Mesenchymal stem cell (in vitro differentiated cells and primary cell): ENCODE data around the gene KLF7.
A peak's percentile ranks its signal among the peaks of the same experiment; 100 is the strongest.

ENCODE experiments used
- DNase-seq: peaks from one replicate; pipeline ENCODE4 v3.0.0-alpha.2; 2013
- H2AFZ ChIP-seq: one replicate; pipeline ENCODE4 v1.6.1; 2013; ENCODE audit warnings: low read depth, mild to moderate bottlenecking, control low read depth, inconsistent platforms, low read length, moderate library complexity
- H2AK5ac ChIP-seq: 2 replicates; pipeline ENCODE4 v1.6.1; 2013; ENCODE audit warnings: low read length, moderate library complexity, mild to moderate bottlenecking, inconsistent platforms; ENCODE audit not compliant: severe bottlenecking
- H2BK120ac ChIP-seq: one replicate; pipeline ENCODE4 v1.6.1; 2013; ENCODE audit warnings: low read depth, mild to moderate bottlenecking, inconsistent platforms, low read length, moderate library complexity
- H2BK12ac ChIP-seq, 2 experiments: one replicate each; pipeline ENCODE4 v1.6.1; 2013; ENCODE audit warnings: inconsistent platforms in 2 of 2, low read length in 2 of 2, mild to moderate bottlenecking in 2 of 2, moderate library complexity in 2 of 2, control low read depth in 1 of 2
- H2BK15ac ChIP-seq: one replicate; pipeline ENCODE4 v1.6.1; 2013; ENCODE audit warnings: mild to moderate bottlenecking, low read depth, inconsistent platforms; ENCODE audit not compliant: poor library complexity, severe bottlenecking
- H2BK5ac ChIP-seq: 2 replicates; pipeline ENCODE4 v1.6.1; 2013; ENCODE audit warnings: low read depth, mild to moderate bottlenecking, low read length, control low read depth, inconsistent platforms; ENCODE audit not compliant: poor library complexity, severe bottlenecking
- H3K14ac ChIP-seq, 2 experiments: one replicate each; pipeline ENCODE4 v1.6.1; 2013; ENCODE audit warnings: inconsistent platforms in 2 of 2, low read length in 2 of 2, control low read depth in 1 of 2, mild to moderate bottlenecking in 1 of 2, moderate library complexity in 1 of 2
- H3K18ac ChIP-seq, 2 experiments: one replicate each; pipeline ENCODE4 v1.6.1; 2013; ENCODE audit warnings: inconsistent platforms in 2 of 2, low read length in 2 of 2, control low read depth in 1 of 2, low read depth in 1 of 2, mild to moderate bottlenecking in 1 of 2
- H3K23ac ChIP-seq, 2 experiments: one replicate each; pipeline ENCODE4 v1.6.1; 2013; ENCODE audit warnings: inconsistent platforms in 2 of 2, low read length in 2 of 2, mild to moderate bottlenecking in 2 of 2, moderate library complexity in 2 of 2, control low read depth in 1 of 2
- H3K27ac ChIP-seq: 2 replicates; pipeline ENCODE4 v1.5.1; 2013; ENCODE audit warnings: mild to moderate bottlenecking, moderate library complexity, low read length, control low read depth, inconsistent platforms; ENCODE audit not compliant: poor library complexity, severe bottlenecking
- H3K27me3 ChIP-seq, 2 experiments: 2 replicates each; pipeline versions ENCODE4 v1.6.1 to v1.7.0; 2013; ENCODE audit warnings: low read length in 2 of 2, mild to moderate bottlenecking in 2 of 2, moderate library complexity in 2 of 2, control low read depth in 1 of 2, inconsistent platforms in 1 of 2; ENCODE audit not compliant: control insufficient read depth in 1 of 2, insufficient read depth in 1 of 2
- H3K36me3 ChIP-seq, 2 experiments: 2 replicates each; pipeline versions ENCODE4 v1.6.1 to v1.7.0; 2013; ENCODE audit warnings: low read length in 2 of 2, control low read depth in 1 of 2, inconsistent platforms in 1 of 2, low read depth in 1 of 2, mild to moderate bottlenecking in 1 of 2; ENCODE audit not compliant: insufficient read depth in 2 of 2, control insufficient read depth in 1 of 2
- H3K4ac ChIP-seq, 2 experiments: one replicate each; pipeline ENCODE4 v1.6.1; 2013; ENCODE audit warnings: inconsistent platforms in 2 of 2, low read length in 2 of 2, mild to moderate bottlenecking in 2 of 2, moderate library complexity in 2 of 2, control low read depth in 1 of 2, low read depth in 1 of 2
- H3K4me1 ChIP-seq: 2 replicates; pipeline ENCODE4 v1.6.1; 2013; ENCODE audit warnings: low read depth, low read length, control low read depth; ENCODE audit not compliant: control insufficient read depth, insufficient read depth
- H3K4me2 ChIP-seq: 2 replicates; pipeline ENCODE4 v1.6.1; 2013; ENCODE audit warnings: low read length, mild to moderate bottlenecking, inconsistent platforms; ENCODE audit not compliant: poor library complexity, severe bottlenecking
- H3K4me3 ChIP-seq, 2 experiments: 2 replicates each; pipeline versions ENCODE4 v1.5.1 to v1.7.0; 2013; ENCODE audit warnings: low read length in 2 of 2, mild to moderate bottlenecking in 2 of 2, control low read depth in 1 of 2, low read depth in 1 of 2; ENCODE audit not compliant: insufficient read depth in 1 of 2
- H3K79me1 ChIP-seq: replicated peaks from 2 replicates; pipeline ENCODE4 v1.6.1; 2013; ENCODE audit warnings: mild to moderate bottlenecking, control low read depth, low read length, inconsistent platforms; ENCODE audit not compliant: poor library complexity, severe bottlenecking
- H3K9ac ChIP-seq: 2 replicates; pipeline ENCODE4 v1.7.0; 2013; ENCODE audit warnings: mild to moderate bottlenecking, low read length, moderate library complexity
- H3K9me3 ChIP-seq: 2 replicates; pipeline ENCODE4 v1.7.0; 2013; ENCODE audit warnings: mild to moderate bottlenecking, low read length; ENCODE audit not compliant: control insufficient read depth
- H4K8ac ChIP-seq: one replicate; pipeline ENCODE4 v1.6.1; 2013; ENCODE audit warnings: inconsistent platforms, mild to moderate bottlenecking, low read length, moderate library complexity
- H4K91ac ChIP-seq: one replicate; pipeline ENCODE4 v1.6.1; 2013; ENCODE audit warnings: mild to moderate bottlenecking, low read length, inconsistent platforms
- WGBS: methylation state at CpG from one replicate; pipeline ENCODE4 v1.1.7; 2013; ENCODE audit warnings: mixed read lengths; 5-methylcytosine and 5-hydroxymethylcytosine counted together

KLF7 gene

DNA sequence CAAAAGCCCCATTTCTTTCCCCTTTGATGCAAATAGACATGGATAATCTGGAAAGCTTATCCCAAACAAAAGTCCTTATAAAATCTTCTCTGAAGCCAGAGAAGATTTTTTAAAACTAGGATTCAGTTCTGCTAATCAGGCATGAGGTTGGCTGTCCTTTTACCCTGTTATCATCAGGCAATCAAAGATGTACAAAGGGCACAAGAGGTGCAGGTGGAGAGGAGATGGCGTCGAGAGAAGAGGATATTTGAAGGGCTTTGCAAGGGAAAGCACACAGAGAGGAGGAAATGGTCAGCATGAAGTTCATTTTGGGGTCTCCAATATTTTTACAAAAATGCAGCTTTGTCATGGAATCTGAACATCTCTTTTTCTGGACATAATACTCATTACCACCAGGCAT is 88.5 kb downstream of the KLF7 start:
- WGBS: 100% methylated on average over 2 of the region's 2 CpGs
- H3K9me3 ChIP-seq: no peaks in the 10 kb centered on the region
- H3K27ac ChIP-seq: no peak overlapping the region

DNA sequence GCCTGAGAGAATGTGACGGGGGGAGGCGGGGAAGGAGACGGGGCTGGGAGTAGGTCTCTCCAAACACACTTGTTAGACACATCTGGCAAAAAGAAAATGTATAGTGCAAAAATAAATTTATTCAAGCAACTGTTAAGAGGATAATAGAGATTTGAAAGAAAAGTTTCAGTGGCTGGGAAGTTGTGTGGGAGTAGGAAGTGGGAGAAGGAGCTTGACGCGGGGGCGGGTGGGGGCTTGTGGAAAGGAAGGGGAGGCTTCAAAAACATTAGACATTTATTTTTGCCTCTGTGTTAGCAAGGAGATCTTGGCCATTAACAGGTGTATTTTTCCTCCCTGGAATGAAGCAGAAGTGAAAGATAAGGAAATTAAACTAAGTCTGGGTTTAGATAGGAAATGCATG is 90.3 kb downstream of the KLF7 start:
- Histone ChIP-seq H4K8ac (no peak overlapping the region), H2BK15ac (no peak overlapping the region), H4K91ac (no peak overlapping the region), H3K4me2 (no peak overlapping the region), H2BK5ac (no peak overlapping the region), H2BK12ac (no peak overlapping the region), H2AFZ (no peak overlapping the region), H3K18ac (no peak overlapping the region), H3K4me3 (no peak overlapping the region), H3K27ac (no peak overlapping the region), H3K36me3 (peaks cover 19 to 38% of the 10 kb centered on the region in 2 experiments), H3K14ac (no peak overlapping the region), H2BK120ac (no peak overlapping the region), H3K27me3 (no peaks in the 10 kb centered on the region), H3K4ac (no peak overlapping the region), H3K23ac (no peak overlapping the region), H2AK5ac (no peak overlapping the region), H3K79me1 (peaks cover 19% of the 10 kb centered on the region), H3K9ac (no peak overlapping the region), H3K9me3 (no peaks in the 10 kb centered on the region), H3K4me1 (peaks cover 2% of the 10 kb centered on the region)
- WGBS: 86% methylated on average over 6 of the region's 6 CpGs
- no peak for DNase-seq

More for the DNA sequence above, 88.5 kb downstream of the KLF7 start:
- Histone ChIP-seq H2BK12ac (no peak overlapping the region), H3K18ac (no peak overlapping the region), H2BK15ac (no peak overlapping the region), H3K79me1 (peaks cover 22% of the 10 kb centered on the region), H3K9ac (no peak overlapping the region), H3K27me3 (no peaks in the 10 kb centered on the region), H2BK120ac (no peak overlapping the region), H3K4me3 (no peak overlapping the region), H2AK5ac (no peak overlapping the region), H3K4me1 (peaks cover 2% of the 10 kb centered on the region), H4K91ac (no peak overlapping the region), H3K14ac (no peak overlapping the region), H3K4me2 (no peak overlapping the region), H3K36me3 (peaks cover 31 to 56% of the 10 kb centered on the region in 2 experiments), H3K4ac (no peak overlapping the region), H2BK5ac (no peak overlapping the region), H3K23ac (no peak overlapping the region), H2AFZ (no peak overlapping the region), H4K8ac (no peak overlapping the region)
- no peak for DNase-seq

DNA sequence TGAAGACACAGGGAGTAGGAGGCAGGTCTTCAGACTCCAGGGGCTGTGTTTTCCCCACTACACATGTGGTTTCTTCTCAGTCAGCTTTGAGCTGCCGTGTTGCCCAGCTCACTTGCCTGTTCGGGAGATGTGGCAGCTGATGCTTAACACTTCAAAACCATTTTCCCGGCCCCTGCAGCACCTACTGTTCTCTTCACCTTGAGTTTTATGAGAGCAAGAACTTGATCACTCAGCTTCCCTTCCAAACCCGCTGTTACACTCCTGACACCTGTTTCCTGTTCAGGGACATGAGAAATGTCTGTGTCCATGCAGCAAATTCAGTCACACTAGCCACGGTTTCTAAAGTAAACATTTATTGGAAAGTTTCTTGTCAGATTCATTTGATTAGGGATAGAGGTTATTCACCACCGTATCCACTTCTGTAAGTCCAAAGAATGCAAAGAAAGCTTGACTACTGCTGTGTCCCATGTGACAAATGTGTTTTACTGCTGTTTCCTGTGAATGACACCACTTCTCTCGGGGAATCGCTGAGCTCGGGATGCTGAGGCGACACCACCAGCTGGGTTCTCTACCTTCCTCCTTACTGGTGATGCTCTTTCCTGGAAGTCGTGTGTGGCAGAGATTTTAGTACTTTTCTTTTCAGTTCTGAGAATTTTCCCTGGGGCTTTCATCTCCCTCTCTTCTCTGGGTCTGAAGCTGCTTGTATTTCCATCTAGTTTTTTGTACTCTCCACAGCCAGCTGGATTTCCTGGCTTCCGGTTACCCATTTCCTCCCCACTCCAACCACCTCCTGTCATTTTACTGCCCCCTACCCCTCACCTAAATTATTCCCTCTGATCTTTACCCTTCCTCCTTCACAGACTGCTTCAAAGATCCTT is 91.7 kb downstream of the KLF7 start:
- Histone ChIP-seq H3K9ac (peak overlapping the region; percentile 53), H3K27me3 (no peaks in the 10 kb centered on the region), H2BK12ac (no peak overlapping the region), H3K4me1 (peaks cover 2% of the 10 kb centered on the region), H4K91ac (no peak overlapping the region), H3K14ac (no peak overlapping the region), H3K9me3 (no peaks in the 10 kb centered on the region), H3K27ac (no peak overlapping the region), H3K4ac (peak overlapping the region in 1 of 2 experiments; percentile 32), H2BK5ac (no peak overlapping the region), H3K4me2 (peak overlapping the region; percentile 13), H3K4me3 (peak overlapping the region in 1 of 2 experiments; percentile 43), H3K36me3 (peaks cover 7 to 24% of the 10 kb centered on the region in 2 experiments), H3K79me1 (peaks cover 11% of the 10 kb centered on the region), H3K23ac (no peak overlapping the region), H2BK15ac (no peak overlapping the region), H3K18ac (peak overlapping the region in 1 of 2 experiments; percentile 26), H4K8ac (no peak overlapping the region), H2AFZ (no peak overlapping the region), H2AK5ac (no peak overlapping the region), H2BK120ac (no peak overlapping the region)
- WGBS: 26% methylated on average over 11 of the region's 12 CpGs
- DNase-seq: peak; percentile 53

DNA sequence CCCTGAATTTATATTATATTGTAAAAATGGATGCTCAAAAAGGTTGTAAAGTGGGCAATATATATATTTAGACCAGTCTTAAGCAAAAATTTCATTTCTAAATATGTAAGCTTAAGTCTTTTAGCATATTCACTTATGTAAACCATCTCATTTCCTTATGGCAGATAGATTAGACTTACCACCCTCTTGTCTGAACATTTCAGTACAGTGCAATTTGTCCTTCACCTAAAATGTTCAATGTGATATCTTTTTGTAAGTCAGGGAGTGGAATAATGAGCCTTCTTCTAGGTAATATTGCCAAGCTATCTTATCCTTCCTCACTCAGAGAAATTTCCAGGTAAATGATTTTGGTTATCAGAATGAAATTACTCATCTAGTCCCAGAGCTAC is 92.3 kb downstream of the KLF7 start:
- Histone ChIP-seq H3K4me2 (no peak overlapping the region), H3K9ac (peak overlapping the region; percentile 53), H4K8ac (no peak overlapping the region), H3K4me1 (peaks cover 2% of the 10 kb centered on the region), H3K4ac (peak overlapping the region in 1 of 2 experiments; percentile 32), H3K18ac (no peak overlapping the region), H3K36me3 (peaks cover 5 to 18% of the 10 kb centered on the region in 2 experiments), H2BK12ac (no peak overlapping the region), H2BK5ac (no peak overlapping the region), H2AFZ (no peak overlapping the region), H3K4me3 (no peak overlapping the region), H3K27ac (no peak overlapping the region), H3K79me1 (peaks cover 11% of the 10 kb centered on the region), H3K23ac (no peak overlapping the region), H3K14ac (no peak overlapping the region), H2BK120ac (no peak overlapping the region), H2BK15ac (no peak overlapping the region), H2AK5ac (no peak overlapping the region), H3K9me3 (no peaks in the 10 kb centered on the region), H4K91ac (no peak overlapping the region), H3K27me3 (no peaks in the 10 kb centered on the region)
- DNase-seq: no peak
